ENCODE measurements around the gene BMPR2.
"Not testable (repeated sequence)": the region's sequence is repeated elsewhere in the genome, so short reads cannot be mapped to it uniquely, and the experiment has no call there.

Gene BMPR2

DNA sequence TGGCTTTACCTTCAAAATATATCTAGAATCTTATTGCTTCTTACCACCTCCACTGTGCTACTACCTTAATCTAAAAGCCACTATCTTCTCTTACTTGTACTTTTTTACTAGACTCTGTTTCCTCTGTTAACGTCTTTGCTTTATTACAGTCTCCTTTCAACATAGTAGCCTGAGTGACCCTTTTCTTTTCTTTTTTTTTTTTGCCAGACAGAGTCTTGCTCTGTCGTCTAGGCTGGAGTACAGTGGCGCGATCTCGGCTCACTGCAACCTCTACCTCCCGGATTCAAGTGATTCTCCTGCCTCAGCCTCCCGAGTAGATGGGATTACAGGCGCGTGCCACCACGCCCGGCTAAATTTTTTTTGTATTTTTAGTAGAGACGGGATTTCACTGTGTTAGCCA is 10.4 kb downstream of the BMPR2 start:
- DNase-seq = not testable (repeated sequence)

DNA sequence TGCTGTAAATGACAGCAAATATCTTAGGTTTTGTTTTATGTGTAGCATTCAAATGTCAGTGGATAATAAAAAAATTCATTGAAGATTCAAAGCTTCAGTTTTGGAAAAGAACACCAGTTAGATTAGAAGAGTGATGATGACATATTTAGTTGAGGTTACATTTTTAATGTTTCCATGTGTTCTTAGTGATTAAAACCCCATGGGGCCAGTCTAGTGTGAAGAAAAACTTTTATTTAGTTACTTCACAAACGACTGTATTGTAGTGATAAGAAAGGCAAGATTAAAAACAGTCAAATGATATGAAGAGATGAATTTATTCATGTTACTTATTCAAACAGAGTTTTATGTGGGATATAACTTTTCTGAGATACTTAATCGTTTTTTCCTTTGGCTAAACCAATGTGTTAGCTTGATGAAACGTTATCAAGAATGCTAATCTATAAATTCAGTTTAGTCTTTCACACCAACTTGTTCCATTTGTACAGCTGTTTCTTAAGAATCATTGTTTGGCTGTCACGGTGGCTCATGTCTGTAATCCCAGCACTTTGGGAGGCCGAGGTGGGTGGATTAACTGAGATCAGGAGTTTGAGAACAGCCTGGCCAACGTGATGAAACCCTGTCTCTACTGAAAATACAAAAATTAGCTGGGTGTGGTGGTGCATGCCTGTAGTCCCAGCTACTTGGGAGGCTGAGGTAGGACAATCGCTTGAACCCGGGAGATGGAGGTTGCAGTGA is 11.6 kb downstream of the BMPR2 start:
- no peak for DNase-seq

DNA sequence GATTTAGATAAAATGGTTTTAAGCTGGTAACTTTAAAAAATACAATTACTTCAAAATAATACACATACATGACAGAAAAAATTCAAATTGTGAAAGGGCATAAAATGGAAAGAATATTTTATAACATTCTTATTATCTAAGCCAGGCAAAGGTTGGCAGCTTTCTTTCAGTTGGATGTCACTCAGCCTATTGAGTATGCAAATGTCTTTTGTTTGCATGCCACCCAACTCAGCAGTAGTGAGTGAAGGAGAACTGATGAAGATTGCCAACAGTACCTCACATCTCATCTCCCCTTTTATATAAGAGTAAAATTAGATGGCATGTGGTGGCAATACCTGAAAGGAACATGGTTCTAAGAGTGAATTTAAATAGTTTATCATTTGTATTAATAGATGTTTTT is 24.8 kb downstream of the BMPR2 start:
- DNase-seq = no peak

DNA sequence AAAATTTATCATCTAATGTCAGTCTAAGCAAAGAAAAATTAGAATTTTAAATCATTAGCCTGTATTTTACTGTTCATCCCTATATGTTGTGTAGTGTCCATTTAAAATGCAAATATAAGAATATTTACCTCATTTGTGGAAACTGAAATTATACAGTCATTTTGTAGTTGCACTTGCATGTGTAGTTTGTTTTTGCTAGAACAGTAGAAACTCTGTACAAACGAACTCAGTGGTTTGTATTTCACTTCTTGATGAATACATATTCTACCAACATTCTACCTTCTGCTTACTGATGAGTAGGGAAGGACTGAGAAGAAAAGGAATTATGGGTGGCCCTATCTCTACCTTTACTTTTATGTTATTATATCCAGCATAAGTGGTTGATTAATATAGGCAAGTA is 29.7 kb downstream of the BMPR2 start:
- no peak for DNase-seq

DNA sequence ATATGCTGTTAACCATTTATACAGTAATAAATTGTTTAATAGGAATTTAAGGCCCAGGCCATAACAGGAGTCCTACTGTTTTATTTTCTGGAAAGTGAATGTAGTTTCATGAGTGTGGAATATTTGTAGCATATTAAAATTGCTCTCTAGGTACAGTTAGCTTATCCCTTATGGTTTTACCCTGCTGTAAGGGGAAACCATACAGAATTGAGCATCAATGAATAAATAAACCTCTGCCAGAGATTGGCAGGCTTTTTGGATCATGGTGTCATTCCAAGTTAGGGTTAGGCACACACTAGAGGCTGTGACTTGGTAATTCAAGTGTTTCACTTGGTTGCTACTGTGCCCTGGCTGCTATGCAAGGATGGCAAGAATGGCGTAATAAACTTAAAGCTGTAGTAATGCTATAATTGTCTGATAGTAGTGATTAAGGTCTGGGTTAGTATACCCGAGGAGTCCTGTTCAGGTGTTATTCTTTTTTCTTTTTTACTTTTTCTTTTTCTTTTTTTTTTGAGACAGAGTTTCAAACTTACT is 30.4 kb downstream of the BMPR2 start:
- peak in 1 of 2 experiments; percentile 6 for DNase-seq

DNA sequence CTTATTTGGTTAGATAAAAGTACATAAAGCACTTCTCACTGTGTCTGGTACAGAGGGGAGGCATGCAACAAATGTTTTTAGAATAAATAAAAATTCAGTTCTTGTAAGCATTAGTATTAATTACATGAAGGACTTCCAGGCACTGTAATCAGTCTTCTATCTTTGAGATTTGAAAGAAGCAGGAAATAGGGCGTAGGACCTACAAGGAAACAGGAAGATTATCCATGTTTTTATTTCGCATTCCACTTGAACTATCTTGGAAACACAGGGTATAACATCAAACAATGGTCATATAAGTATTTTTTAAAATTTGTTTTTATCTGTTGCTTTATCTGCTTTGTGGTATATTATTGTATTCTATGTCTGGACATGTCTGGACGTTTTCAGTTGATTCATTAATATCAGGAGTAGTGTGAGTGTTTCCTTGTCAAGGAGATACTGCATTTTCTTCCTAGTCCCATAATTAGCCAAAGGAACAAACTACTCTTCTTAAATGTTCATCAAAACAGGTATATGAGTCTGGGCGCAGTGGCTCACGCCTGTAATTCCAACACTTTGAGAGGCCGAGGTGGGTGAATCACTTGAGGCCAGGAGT is 32.5 kb downstream of the BMPR2 start:
- DNase-seq = no peak

DNA sequence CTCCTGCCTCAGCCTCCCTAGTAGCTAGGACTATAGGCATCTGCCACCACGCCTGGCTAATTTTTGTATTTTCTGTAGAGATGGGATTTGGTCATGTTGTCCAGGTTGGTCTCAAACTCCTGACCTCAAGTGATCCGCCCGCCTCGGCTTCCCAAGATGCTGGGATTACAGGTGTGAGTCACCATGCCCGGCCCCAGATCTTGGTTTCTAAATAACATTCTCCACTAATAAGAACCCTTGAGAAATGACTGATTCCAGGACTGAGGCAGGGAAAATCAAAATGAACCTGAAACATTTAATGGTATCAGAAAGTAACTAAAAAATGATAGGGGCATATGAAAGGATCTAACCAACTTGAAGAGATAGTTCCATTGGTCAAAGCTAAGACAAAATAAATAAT is 34.0 kb downstream of the BMPR2 start:
- no peak for DNase-seq

DNA sequence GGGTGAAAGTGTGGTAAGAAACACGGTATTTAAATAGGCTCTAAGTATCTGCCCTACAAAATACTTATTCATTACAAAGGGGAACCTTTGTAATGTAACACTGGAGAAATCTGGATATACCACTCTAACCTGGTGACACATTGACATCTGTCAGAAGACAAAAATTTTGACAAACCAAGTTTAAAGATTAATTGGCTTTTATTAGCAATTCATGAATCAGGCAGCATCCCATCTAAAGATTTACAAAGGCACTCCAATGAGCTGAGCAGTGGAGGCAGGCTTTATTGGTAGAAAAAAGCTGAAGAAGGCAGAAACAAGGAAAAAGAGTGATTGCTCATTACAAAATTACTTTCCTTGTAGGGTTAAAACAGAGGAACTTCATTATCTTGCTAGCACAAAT is 35.0 kb downstream of the BMPR2 start:
- no peak for DNase-seq

DNA sequence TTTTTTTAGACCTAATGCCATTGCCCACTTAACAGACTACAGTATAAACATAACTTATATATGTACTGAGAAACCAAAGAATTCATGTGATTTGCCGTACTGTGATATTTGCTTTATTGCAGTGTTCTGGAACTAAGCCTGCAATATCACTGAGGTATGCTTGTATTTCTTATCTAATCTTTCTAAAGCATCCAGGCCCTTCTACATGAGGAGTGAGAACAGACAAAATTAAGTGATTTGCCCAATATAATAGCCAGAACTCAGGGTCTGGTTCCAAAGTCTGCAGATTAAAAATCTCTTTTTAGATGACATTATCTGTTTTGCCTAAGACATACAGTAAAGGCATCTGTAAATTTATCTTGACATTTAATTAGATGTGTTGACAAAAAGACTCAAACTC is 41.9 kb downstream of the BMPR2 start:
- no peak for DNase-seq

DNA sequence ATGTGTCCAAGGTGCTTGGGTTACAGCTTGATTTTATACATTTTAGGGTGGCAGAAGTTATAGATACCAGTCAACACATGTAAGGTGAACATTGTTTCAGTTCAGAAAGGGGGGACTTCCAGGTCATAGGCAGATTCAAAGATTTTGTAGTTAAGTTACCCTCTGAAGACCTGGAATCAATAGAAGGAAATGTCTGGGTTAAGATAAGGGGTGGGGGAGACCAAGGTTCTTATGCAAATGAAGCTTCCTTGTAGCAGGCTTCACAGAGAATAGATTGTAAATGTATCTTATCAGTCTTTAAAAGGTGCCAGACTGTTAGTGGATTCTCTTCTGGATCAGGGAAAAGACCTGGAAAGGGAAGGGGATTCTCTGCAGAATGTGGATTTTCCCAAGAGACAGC is 42.4 kb downstream of the BMPR2 start:
- DNase-seq = no peak

DNA sequence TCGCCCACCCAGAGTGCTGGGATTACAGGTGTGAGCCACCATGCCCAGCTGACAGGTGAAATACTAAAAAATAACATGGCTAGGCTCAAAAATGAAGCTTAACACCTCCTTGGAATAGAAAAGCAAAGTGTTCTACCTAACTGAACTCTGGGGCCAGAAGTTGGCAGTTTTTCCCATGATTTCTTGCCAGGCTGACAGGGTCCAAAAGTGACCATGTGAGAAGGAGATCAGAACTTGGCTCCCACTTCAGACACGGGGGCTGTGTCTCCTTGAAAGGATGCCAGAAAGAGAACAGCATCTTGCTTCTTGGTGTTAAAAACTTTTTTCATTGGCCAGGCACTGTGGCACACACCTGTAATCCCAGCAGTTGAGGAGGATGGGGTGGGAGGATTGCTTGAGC is 47.0 kb downstream of the BMPR2 start:
- no peak for DNase-seq

DNA sequence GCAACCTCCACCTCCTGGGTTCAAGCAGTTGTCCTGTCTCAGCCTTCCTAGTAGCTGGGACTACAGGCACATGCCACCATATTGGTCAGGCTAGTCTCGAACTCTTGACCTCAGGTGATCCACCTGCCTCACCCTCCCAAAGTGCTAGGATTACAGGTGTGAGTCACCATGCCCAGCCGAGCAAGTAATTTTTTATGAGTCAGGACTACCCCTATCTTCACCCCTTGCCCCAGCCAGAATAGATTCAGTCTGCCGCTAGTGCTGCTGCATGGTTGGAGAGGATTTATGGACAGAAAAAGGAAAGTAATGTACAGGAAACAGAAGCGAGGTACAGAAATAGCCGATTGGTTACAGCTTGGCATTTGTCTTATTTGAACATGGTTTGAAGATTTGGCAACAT is 48.9 kb downstream of the BMPR2 start:
- no peak for DNase-seq

DNA sequence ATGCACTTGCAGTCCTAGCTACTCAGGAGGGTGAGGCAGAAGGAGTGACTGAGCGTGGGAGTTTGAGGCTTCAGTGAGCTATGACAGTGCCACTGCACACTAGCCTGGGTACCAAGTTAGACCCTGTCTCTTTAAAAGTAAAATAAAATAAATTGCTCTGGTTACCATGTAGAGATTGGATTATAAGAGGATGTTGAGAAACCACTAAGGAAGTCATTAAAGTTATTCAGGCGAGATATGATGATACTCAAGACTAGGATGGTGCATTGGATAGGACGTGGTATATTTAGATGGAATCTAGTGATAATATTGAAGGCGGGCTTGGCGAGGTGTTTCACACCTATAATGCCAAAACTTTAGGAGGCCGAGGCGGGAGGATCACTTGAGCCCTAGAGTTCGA is 50.6 kb downstream of the BMPR2 start:
- DNase-seq = no peak

DNA sequence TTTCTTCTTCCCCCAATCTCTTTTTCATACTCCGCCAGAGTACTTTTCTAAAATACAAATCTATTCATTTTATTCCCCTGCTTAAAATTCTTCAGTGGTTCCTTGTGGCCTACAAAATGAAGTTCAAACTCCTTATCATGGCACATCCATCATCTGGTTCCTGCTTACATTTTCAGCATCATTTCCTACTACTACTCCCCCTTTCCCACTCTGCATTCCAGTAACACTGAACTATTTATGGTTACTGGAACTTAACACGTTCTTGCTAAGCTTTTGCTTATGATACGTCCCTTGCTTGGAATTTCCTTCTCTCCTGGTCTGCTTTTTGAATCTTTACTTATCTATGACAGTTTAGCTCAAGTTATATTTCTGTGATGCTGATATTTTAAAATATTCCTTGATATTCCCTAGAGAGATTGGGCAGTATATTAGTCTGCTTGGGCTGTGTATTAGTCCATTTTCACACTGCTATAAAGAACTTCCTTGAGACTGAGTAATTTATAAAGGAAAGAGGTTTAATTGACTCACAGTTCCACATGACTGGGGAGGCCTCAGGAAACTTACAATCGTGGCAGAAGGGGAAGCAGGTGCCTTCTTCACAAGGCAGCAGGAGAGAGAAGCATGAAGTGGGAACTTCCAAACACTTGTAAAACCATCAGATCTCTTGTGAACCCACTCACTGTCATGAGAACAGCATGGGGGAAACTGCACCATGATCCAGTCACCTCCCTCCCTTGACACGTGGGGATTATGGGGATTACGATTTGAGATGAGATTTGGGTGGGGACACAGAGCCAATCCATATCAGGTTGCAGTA is 53.2 kb downstream of the BMPR2 start:
- no peak for DNase-seq

DNA sequence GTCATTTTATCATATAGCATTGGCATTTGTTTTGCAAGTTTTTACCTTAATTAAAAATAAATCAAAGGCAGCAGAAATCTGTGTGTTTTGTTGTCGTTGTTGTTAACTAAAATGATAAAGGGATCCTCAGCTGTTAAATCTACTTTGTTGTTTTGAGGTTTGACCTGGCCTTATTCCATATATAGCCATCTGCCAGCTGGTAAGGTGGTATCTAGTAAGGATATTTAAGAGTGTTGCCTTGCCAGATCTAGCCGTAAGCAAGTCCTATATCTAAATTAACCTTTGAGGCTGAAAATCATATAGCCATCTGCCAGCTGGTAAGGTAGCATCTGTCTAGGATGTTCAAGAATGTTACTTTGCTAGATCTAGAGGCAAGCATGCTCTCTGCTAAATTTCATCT is 56.6 kb downstream of the BMPR2 start:
- no peak for DNase-seq

DNA sequence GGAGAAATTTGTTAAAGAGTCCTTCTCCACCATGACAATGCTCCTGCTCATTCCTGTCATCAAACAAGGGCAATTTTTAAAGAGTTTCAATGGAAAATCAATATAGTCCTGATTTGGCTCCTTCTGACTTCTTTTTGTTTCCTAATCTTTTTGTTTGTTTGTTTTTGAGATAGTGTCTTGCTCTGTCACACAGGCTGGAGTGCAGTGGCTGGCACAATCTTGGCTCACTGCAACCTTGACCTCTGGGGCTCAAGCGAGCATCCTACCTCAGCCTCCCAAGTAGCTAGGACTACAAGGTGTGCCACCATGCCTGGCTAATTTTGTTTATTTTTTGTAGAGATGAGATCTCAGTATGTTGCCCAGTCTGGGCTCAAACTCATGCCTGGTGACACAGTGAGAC is 58.3 kb downstream of the BMPR2 start:
- DNase-seq = no peak

DNA sequence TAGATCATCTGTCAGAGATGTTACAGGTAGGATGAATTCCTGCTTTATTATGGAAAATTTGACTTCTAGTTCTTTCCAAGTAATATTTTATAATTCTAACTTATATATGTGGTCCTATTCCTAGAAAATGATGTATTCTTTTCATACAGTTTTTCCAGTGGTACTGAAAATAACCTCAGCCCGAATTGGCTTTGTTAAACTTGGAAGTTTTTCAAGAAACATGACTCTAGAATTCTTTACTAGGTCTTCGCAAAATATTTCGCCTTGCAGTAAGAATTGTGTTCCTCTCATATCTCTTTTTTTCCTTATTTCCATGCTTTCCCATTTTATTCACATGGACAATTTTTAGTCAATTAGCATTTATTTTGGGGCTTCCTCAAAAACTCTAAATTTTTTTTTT is 60.5 kb downstream of the BMPR2 start:
- DNase-seq = no peak

DNA sequence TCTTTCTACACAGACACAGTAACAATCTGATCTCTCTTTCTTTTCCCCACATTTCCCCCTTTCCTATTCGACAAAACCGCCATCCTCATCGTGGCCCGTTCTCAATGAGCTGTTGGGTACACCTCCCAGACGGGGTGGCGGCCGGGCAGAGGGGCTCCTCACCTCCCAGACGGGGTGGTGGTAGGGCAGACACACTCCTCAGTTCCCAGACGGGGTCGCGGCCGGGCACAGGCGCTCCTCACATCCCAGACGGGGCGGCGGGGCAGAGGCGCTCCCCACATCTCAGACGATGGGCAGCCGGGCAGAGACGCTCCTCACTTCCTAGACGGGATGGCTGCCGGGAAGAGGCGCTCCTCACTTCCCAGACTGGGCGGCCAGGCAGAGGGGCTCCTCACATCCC is 64.0 kb downstream of the BMPR2 start:
- DNase-seq = not testable (repeated sequence)

DNA sequence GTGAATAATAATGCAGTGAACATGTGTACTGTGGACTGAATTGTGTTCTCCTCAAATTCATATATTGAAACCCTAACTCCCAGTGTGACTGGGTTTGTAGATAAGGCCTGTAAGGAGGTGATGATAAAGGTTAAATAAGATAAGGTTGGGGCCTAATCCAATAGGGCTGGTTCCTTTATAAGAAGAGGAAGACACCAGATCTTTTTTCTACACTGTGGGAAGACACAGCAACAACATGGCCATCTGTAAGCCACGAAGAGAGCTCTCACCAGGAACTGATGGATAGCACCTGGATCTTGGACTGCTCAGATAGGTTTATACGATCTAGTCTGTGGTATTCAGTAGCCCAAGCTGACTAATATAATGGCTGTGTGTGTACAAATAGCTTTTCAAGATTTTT is 66.8 kb downstream of the BMPR2 start:
- no peak for DNase-seq

DNA sequence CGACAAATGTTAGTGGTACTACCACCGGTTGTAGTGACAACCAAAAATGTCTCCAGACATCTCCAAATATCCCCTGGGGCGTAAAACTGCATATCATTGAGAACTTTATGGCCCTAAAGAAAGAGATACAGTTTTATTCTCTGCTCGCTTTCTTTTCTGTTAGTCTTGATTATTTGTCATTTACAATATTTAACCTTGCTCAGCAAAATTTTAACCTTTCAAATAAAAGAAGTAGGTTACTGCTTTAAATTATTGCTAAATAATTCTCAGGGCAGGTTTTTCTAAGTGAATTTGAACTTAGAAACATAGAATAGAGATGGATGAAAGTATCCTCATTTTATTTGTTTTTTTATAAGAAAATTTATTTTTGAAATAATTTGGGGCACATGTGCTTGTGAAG is 67.9 kb downstream of the BMPR2 start:
- no peak for DNase-seq

DNA sequence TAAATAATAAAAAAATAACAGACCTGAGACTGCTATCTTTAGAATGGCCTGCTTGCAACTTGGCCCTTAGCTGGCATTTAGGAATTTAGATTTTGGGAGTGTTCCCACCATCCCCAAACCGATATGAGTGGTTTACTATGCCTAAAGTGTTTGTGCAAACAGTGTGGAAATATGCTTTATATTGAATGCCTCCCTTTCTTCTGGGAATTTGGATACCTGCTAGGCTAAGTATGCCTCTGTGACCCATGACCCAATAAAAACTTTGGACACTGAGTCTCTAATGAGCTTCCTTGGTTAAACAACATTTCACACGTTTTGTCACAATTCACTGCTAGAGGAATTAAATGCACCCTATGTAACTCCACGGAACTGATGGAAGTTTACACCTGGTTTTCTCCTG is 73.2 kb downstream of the BMPR2 start:
- DNase-seq = no peak

DNA sequence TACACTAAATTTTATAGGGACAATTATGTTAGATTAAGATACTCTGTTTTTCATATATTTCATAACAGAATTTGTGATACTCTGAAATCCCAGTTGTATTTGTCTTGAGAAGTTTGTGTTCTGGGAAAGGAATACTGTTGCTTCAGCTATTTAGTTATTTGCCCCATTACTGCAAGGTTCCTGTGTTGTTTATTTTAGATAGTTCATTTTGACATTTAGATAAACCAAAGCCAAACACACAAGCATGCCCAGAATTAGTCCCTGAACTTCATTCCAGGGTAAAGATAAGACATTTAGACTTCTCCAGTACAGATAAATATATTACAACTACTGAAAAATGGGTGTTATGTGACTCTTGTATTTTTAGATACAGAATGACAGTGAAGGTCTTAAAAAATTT is 74.7 kb downstream of the BMPR2 start:
- no peak for DNase-seq

DNA sequence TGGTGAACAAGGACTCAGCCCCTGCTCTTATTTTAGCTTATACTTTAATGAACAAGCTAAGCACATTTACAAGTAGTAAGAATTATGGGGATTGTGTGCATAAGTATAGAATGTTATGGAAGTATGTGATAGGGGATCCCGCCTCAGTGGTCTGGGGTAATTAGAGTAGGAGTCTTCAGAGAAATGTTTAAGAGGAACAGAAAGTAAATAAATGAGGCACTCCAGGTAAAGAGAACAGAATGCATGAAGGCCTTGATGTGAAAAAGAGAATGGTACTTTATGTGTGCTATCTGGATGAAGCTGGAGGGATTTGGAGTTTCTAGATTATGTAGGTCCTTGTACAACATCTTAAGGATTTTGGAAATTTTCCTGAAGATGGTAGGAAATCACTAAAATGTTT is 76.6 kb downstream of the BMPR2 start:
- no peak for DNase-seq

DNA sequence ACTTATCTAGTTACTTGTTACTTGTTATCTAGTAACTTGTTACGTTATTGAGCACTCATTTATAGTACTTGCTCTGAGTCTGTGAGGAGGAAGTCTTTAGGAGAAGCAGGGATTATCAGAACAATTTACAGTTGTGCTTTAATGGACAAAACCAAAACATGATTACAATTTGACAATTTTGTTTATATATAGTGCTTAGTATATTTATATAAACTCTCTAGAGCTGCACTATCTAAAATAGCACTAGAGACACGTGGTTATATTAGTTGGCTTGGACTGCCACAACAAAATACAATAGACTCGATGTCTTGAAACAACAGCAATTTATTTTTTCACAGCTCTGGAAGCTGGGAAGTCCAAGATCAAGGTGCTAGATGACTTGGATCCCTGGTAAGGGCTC is 78.4 kb downstream of the BMPR2 start:
- DNase-seq = no peak
